NCI-H82 treated with DMSO at 0.1 percent for 48 hours (cell line): ENCODE results near the gene NRM.
A peak's percentile ranks its signal among the peaks of the same experiment; 100 is the strongest.
"Not testable (repeated sequence)": the region's sequence is repeated elsewhere in the genome, so short reads cannot be mapped to it uniquely, and the experiment has no call there.

Experiments
- DNase-seq: peaks from one replicate; lab custom pipeline; 2025; ENCODE audit not compliant: unreplicated experiment; lab: John Stamatoyannopoulos, UW

Gene NRM, protein sequence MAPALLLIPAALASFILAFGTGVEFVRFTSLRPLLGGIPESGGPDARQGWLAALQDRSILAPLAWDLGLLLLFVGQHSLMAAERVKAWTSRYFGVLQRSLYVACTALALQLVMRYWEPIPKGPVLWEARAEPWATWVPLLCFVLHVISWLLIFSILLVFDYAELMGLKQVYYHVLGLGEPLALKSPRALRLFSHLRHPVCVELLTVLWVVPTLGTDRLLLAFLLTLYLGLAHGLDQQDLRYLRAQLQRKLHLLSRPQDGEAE

DNA sequence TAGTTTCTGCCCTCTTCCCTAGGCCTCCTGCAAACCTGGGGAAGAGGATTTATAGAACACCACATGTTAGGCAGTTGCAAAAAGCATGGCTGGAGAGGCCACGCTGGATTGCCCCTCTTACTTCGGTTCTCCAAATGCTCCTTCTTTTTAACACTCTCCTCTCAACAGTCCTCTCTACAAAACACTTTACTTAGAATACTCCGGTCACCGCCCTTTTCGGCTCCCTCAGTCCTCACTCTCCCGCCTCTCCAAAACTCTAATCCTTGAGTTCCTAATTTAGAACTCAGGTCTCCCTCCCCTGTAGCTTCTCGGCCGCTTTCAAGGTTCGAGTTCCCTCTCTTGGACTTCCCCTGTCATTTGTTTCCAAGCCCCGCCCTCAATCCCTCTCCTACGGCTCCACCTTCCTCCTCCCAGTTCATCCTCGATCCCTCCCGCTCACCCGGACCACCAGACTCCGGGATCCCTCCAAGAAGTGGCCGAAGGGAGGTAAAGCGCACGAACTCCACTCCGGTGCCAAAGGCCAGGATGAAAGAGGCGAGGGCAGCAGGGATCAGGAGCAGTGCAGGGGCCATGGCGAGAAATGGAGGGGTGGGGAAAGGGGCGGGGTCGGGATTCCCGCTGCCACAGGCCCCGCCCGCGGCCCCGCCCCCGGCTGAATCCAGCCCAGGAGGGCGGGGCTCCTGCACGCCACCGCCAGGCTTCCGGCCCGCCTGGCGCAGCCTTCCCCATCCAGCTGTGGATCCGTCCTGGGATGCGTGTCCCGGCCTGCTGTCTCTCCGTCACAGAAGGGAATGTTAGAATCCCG is at the start of gene NRM:
Gene NRM, minus strand, starts transcription at position 582 of the 805 bp plus-strand sequence. Its CDS starts 10 bp downstream, at position 572.
- peak; percentile 81 for DNase-seq

DNA sequence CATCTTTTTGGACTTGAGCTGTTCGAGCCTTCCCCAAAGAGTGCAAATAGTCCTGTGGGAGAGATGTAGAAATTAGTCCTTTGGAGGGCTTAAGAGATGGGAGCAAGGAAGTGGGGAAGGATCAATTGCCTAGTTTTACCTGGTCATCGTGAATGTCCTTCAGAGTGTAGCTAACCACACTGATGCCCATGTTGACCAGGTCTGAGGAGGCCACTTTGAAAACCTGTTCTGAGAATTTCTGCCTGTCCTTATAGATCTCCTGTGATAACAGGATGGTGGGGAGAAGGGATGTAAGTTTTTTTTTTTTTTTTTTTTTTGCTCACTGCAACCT is 49.7 kb upstream of the NRM start:
- no peak for DNase-seq

DNA sequence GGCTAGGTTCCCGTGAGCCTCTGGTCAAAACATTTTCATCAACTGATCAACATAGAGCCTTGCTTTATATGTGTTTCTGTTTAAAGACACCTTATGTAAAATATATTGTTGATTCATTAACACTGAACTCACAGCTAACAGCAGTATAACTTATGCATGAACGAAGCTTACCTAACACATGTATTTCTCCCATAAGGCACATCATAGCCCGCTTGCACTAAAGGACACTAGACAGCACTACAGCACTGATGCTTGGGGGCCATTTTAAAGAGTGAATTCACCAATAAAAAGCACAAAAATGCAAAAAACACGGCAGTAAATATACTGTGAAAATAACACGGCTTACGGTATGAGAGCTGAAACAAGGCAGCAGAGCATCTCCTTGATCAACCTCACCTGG is 47.7 kb upstream of the NRM start:
- no peak for DNase-seq

DNA sequence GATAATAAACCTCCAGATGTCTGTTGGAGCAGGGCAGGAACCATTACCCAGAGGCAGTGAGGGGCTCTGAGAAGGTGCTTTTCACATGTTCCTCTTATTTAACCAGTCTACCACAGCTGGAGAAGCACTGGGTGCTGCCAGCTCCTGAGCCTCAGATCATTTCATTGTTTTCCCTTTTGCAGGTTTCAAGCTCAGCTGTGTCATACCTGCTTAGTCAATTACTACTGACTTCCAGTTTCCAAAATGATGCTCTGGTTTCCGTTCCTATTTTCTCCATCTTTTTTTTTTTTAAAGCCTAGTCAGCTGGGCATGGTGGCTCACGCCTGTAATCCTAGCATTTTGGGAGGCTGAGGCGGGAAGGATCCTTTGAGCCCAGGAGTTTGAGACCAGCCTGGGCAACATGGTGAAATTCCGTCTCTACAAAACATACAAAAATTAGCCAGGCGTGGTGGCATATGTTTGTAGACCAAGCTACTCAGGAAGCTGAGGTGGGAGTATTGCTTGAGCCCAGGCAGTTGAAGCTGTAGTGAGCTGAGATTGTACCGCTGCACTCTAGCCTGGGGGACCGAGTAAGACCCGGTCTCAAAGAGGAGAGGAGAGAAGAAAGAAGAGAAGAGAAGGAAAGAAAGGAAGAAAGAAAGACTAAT is 45.0 kb upstream of the NRM start:
- no peak for DNase-seq

DNA sequence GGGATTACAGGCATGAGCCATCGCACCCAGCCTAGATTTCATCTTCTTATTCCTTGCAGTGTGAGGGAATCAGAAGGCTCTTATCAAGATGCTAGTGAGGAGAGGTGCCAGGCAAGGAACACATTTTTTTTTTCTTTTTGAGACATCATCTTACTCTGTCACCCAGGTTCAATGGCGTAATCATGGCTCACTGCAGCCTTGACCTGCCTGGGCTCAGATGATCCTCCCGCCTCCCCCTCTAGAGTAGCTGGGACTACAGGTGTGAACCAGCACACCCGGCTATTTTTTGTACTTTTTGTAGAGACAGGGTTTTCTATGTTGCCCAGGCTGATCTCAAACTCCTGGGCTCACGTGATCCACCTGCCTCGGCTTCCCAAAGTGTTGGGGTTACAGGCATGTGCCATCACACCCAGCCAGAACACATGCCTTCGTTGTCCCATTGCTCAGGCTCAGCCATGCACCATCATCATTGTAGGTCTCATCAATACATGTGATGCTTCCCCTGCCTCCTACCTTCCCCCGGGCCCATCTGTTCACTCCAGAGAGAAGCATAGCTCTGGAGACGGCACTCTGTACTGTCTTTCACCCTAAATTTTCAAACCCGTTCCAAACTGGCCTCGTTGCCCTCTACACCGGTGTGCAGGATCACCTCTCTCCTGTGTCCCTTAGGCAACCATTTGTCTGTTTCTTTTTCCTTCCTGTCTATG is 41.6 kb upstream of the NRM start:
- DNase-seq = no peak

DNA sequence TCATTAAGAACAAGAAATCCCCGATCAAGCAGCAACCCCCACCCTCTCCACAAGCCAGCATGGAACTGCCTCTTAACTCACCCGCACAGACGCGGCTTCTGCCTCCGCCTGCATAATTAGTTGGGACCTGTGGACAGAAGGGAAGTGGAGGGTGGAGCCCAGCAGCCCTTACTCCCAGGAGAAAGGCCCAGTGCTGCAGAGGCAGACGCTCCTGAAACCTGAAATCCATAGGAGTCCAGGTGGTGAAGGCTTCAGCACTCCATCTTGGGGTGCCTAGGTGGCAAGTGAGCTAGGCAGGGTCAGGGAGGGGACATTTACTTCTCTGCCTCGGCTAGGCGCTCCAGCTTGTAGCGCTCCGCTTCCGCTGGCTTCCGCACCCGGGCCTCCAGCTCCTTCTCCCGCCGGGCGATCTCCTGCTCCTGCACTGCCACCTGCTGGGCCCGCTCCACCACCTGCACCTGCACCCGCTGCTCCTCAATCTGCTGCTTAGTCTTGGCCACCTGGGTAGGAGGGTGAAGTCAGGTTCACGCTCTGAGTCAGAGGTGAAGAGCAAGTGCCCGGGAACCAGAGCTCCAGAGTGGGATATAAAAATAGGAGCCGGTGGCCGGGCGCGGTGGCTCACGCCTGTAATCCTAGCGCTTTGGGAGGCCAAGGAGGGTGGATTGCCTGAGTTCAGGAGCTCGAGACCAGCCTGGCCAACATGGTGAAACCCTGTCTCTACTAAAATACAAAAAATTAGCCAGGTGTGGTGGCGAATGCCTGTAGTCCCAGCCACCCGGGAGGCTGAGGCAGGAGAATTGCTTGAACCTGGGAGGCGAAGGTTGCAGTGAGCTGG is 40.0 kb upstream of the NRM start:
- DNase-seq = peak; percentile 76

DNA sequence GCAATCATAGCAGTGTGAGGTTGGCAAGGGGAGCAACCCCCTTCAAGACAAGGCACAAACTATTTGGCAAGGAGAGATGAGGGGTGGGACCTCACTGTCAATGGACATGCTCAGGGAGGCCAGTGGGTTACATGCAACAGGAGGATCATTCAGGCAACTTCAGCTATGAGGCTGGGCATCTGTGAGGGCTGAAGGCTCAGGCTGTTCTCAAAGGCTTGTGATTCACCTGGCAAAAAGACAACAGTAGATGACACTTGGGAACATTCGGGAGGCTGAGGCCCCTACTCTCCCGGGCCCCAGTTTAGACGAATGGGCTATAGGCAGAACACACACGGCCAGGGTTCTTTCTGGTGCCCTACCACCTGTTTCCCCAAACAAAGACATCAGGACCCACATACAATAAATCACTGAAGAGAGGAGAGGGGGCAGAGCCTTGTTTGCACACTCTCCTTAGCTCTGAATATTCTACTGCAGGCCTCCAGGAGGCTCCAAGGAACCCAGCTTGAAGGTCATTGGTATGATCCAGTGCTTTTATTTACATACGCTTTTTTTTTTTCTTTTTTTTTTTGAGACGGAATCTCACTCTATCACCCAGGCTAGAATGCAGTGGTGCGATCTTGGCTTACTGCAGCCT is 37.3 kb upstream of the NRM start:
- DNase-seq = no peak

DNA sequence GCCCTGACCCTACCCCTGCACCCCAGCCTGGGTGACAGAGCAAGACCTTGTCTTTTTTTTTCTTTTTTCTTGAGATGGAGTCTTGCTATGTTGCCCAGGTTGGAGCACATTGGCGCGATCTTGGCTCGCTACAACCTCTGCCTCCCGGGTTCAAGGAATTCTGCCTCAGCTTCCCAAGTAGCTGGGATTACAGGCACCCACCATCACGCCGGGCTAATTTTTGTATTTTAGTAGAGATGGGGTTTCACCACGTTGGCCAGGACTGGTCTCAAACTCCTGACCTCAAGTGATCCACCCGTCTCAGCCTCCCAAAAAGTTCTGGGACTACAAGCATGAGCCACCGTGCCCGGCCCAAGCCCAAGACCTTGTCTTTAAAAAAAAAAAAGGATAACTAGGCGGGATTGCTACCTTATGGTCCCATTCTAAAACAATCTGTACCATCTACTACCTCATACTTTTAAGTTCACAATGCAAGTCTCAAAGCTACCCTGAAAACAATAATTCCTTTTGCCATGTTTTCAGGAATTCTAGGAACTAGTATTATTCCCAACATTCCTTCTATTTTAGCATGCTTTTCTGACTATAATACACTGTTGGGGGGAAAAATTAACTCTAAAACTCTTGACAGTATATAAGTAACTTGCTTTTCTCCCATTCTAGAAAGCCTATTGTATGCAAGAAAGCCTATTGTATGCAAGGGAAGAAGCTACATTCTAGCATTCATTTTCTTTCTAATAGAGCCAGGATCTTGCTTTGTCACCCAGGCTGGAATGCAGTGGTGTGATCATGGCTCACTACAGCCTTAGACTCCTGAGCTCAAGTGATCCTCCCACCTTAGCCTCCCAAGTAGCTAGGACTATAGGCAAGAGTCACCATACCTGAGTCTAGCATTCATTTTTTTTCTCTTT is 36.0 kb upstream of the NRM start:
- no peak for DNase-seq

DNA sequence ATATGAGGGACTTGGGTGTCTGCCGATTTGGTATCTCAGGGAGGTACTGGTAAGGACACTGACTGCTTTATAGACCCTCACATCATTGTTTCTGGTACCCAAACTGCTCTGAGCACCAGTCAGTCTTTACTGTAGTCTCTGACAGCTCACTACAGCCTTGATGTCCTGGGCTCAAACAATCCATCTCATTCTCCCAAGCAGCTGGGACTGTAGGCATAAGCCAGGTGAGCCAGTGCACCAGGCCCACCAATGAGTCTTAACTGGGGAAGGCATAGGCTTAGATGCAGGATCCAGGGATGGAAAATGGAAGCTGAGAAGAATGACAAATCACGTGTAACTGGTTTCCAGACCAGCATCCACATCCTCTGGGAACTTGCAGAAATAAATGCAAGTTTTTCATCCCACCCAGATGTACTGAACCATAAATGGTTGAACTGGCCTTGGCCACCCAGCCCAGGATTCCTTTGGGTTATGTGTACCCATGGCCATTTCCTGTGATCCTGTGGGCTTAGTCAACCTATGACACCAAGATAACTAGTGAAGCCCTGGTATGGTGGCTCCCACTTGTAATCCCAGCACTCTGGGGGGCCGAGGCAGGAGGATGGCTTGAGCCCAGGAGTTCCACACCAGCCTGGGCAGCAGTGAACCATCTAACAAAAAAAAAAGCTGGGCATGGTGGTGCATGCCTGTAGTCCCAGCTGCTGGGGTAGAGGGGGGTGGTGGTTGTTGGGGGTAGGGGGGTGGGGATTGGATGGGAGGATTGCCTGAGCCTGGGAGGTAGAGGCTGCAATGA is 35.1 kb upstream of the NRM start:
- DNase-seq = peak; percentile 39

DNA sequence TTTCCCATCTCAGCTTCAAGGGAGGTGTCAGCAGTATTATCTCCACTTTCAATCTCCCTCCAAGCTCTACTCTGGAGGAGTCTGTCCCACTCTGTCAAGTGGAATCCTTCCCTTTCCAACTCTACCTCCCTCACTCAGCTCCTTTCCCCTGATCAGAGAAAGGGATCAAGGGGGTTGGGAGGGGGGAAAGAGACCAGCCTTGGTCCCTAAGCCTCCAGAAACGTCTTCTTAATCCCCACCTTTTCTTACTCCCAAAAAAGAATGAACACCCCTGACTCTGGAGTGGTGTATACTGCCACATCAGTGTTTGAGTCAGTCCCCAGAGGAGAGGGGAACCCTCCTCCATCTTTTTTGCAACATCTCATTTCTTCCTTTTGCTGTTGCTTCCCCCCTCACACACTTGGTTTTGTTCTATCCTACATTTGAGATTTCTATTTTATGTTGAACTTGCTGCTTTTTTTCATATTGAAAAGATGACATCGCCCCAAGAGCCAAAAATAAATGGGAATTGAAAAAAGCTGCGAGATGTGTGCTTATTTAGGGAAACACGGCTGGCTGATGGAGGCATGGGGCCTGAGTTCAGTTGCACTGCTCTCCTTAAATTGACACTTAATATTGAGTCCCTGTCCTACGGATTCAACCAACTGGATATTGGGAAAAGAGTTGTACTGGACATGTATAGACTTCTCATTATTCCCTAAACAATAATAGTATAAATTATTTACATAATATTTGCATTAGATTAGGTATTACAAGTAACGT is 34.3 kb upstream of the NRM start:
- no peak for DNase-seq

DNA sequence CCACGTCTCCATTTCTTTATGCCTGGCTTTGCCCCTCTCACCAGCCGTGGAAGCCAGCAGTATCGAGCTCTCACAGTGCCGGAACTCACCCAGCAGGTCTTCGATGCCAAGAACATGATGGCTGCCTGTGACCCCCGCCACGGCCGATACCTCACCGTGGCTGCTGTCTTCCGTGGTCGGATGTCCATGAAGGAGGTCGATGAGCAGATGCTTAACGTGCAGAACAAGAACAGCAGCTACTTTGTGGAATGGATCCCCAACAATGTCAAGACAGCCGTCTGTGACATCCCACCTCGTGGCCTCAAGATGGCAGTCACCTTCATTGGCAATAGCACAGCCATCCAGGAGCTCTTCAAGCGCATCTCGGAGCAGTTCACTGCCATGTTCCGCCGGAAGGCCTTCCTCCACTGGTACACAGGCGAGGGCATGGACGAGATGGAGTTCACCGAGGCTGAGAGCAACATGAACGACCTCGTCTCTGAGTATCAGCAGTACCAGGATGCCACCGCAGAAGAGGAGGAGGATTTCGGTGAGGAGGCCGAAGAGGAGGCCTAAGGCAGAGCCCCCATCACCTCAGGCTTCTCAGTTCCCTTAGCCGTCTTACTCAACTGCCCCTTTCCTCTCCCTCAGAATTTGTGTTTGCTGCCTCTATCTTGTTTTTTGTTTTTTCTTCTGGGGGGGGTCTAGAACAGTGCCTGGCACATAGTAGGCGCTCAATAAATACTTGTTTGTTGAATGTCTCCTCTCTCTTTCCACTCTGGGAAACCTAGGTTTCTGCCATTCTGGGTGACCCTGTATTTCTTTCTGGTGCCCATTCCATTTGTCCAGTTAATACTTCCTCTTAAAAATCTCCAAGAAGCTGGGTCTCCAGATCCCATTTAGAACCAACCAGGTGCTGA is 33.3 kb upstream of the NRM start:
- DNase-seq = not testable (repeated sequence)

DNA sequence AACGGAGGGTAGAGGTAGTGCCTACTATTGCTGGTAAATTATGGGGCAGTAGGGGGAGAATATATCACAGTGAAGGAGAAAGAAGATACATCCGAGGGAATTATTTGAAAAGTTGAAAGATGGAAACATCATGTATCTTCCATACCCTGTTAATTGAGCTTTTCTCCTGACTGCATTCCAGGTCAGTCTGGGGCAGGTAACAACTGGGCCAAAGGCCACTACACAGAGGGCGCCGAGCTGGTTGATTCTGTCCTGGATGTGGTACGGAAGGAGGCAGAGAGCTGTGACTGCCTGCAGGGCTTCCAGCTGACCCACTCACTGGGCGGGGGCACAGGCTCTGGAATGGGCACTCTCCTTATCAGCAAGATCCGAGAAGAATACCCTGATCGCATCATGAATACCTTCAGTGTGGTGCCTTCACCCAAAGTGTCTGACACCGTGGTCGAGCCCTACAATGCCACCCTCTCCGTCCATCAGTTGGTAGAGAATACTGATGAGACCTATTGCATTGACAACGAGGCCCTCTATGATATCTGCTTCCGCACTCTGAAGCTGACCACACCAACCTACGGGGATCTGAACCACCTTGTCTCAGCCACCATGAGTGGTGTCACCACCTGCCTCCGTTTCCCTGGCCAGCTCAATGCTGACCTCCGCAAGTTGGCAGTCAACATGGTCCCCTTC is 32.5 kb upstream of the NRM start:
- not testable (repeated sequence) for DNase-seq

DNA sequence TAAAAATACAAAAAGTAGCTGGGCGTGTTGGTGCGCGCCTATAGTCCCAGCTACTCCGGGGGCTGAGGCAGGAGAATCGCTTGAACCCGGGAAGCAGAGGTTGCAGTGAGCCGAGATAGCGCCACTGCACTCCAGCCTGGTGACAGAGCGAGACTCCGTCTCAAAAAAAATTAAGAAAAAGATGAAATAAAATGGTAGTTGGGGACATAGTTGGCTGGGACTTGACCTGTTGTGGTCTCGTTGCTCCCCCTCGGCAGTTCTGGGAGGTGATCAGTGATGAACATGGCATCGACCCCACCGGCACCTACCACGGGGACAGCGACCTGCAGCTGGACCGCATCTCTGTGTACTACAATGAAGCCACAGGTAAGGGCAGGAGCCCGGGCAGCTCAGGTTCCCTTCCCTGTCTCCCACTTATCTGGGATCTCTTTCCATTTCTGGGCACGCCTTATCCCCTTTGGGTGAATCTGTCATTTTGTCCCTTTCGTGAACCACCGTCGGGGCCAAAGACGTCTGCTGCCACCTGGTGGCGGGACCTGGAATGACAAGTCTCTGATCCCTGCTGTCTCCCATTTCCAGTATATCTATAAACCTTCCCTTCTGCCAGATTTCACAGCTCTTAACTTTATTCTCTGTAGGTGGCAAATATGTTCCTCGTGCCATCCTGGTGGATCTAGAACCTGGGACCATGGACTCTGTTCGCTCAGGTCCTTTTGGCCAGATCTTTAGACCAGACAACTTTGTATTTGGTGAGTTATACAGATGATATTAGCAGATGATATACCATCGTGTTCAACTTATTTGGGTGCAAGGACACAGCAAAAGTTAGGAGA is 31.7 kb upstream of the NRM start:
- peak; percentile 58 for DNase-seq

DNA sequence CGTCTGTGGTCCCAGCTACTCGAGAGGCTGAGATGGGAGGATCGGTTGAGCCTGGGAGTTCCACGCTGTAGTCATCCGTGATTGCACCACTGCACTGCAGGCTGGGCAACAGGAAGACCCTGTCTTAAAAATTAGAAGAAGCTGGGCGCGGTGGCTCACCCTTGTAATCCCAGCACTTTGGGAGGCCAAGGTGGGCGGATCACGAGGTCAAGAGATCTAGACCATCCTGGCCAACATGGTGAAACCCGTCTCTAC is 31.2 kb upstream of the NRM start:
- not testable (repeated sequence) for DNase-seq

DNA sequence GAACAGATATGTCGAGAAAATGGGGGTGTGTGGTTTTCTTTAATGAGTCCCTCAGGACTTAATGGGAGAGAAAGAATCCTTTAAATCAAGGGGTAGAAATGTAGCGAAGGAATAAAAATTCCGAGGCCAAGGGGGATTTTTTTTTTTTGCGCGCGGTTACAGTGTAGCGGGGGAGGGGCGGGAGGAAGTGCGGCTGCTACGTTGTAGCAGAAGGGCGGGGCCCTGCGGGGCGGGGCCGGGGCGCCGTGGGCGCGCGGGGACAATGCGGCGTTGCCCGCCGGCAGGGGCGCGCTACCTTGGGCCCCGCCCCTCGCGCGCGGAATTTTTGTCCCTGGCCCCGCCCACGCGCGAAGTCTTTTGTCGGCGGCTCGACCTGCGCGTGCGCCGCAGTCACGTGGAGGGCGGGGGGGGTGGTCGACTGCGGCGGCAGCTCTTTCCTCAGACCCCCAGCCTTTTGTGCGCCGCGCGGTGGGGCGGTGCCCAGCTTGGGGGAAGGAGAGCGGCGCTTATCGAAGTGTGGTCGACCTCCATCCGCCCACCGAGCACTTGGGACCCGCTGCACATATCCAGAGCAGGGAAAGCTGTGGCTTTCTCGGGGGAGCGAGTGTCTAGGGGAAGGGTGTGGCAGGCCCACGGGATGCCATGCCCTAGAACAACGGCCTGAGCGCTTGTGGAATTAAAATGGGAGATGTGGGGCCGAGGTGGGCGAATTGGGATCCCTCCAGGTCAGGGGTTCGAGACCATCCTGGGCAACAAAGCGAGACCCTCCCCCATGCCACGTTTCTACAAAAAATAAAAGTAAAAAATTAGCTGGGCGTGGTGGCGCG is 30.6 kb upstream of the NRM start:
- DNase-seq = peak; percentile 77
